Fibroblast of pulmonary artery (primary cell): ENCODE results near the gene DPEP2NB.

ENCODE experiments used
- DNase-seq: peaks from one replicate; pipeline ENCODE4 v3.0.0-alpha.2; 2010; ENCODE audit warnings: low read depth
- H3K4me3 ChIP-seq: replicated peaks from 2 replicates; pipeline ENCODE4 v1.5.1; 2011; ENCODE audit warnings: low read depth, mild to moderate bottlenecking, control low read depth, low read length, moderate library complexity
- TF ChIP-seq, protein P1 (sequence below): IDR thresholded peaks from 2 replicates; pipeline ENCODE4 v1.5.1; 2011; ENCODE audit warnings: mild to moderate bottlenecking, control low read depth, low read length, inconsistent platforms; ENCODE audit errors: missing control alignments

The DPEP2NB gene

DNA sequence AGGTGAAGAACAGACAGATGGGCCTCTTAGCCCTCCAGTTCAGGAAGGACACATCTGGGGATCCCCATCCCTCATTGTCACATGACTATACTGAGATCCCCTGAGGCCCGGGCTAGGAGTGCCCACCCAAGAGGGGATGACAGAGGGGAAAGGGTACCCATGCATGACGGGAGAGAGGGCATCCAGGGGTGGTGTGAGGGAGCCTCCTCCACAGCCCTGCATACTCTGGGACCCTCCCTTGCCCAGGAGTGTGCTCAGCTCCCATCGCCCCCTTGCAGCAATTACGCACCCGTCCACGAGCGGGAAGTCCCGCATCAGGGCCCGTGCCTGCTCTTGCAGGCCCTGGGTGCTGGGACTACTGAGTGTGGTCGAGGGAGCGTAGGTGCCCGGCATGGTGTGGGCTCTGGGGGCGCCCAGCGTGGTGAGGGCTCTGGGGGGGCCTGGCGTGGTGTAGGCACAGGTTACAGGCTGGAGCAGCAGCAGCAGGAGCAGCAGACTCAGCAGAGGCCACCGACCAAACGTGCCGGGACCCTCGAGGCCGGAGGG, 23.0 kb downstream of the DPEP2NB start:
- TF ChIP-seq, protein P1, sequence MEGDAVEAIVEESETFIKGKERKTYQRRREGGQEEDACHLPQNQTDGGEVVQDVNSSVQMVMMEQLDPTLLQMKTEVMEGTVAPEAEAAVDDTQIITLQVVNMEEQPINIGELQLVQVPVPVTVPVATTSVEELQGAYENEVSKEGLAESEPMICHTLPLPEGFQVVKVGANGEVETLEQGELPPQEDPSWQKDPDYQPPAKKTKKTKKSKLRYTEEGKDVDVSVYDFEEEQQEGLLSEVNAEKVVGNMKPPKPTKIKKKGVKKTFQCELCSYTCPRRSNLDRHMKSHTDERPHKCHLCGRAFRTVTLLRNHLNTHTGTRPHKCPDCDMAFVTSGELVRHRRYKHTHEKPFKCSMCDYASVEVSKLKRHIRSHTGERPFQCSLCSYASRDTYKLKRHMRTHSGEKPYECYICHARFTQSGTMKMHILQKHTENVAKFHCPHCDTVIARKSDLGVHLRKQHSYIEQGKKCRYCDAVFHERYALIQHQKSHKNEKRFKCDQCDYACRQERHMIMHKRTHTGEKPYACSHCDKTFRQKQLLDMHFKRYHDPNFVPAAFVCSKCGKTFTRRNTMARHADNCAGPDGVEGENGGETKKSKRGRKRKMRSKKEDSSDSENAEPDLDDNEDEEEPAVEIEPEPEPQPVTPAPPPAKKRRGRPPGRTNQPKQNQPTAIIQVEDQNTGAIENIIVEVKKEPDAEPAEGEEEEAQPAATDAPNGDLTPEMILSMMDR, result no peak
- no peak for DNase-seq
- no peak overlapping the region for H3K4me3 ChIP-seq

DNA sequence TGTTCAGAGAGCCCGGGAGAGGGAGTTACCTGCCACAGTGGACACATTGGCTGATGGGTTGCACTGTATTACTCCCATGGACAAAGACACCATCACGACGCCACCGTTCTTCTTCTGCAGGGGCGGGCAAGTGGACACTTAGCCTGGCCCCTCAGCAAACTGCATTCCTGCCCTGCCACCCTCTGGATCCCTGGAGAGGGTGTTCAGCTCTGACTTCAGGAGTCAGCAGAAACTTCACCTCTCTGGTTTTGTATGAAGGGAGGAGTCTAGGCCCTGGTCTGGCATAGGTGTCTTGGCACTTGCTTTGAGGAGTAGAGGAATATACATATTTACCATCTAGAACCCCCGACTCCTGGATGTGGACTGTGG, 25.7 kb downstream of the DPEP2NB start:
- no peak for DNase-seq
- H3K4me3 ChIP-seq, result no peak overlapping the region
- TF ChIP-seq, protein P1, result no peak

DNA sequence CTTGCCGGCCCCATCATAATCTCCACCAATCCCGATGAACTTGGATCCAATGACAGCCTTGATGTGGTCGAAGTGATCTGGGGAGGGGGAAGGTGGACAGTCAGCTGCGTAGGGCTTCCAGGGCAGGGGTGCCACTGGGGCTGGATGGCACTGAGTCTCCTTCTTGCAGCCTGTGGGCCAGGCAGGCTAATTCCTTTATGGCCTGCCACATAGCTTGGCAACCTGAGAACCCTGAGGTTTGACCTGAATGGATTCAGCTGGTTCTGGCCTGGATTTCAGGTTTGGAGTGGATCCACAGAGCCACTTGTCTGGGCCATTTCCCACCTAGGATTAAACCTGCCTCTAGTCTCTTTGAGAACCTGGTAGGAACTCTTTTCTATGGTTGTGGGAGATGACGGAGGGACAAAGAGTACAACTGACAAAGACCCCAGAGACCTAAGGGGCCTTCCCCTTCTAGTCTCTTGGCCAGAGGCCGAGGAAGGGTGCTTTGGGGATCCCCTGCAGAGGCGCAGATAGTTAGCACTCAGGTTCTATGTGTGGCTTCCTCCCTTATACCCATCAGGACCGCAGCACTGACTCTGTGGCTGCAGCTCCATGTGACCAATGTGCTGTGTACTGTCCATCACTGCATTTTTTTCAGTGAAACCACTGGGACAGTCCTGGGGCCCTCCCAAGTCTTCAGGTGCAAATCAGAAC, 26.2 kb downstream of the DPEP2NB start:
- no peak for DNase-seq
- H3K4me3 ChIP-seq, result no peak overlapping the region
- TF ChIP-seq, protein P1, result no peak

DNA sequence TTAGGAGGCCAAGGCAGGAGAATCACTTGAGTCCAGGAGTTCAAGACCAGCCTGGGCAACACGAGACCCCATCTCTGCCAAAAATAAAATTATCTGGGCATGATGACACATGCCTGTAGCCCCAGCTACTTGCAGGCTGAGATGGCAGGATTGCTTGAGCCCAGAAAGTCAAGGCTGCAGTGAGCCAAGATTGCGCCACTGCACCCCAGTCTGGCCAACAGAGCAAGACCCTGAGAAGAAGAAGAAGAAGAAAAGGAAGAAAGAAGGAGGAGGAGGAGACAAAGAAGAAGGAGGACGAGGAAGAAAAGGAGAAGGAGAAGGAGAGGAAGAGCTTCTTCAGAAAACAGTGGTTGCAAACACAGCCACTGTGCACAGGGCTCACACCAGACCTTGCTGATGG, 27.0 kb downstream of the DPEP2NB start:
- no peak overlapping the region for H3K4me3 ChIP-seq
- TF ChIP-seq, protein P1, result no peak
- no peak for DNase-seq

DNA sequence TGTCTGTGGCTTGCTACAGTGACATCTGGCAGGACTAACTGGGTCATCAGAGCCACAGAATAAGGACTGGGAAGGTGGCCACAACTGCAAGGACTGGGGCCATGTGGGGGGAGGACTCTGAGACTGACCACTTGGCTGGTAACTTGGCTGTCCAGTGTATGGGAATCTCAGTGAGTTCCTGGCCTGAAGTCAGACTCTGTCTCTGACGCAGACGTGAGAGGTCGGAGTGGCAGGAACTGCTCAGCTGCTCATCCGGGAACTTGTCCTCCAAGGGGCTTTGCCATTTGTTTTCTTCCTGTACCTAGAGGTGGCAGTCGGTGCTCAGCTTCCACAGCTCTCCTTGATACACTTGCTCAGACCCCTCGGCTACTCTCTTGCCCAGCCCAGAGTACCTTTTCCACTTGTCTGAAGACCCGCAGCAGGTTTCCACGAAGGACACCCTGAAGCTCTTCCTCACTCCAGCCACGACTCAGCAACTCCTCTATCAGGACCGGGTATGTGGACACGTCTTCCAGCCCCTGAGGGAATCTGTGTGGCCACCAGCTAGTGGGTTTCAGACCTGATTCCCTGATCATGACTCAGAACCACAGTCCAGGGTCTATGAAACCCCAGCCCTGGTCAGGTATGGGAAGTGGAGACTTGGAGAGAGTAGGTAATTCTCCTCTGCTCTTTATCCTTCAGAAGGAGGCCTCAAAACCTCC, 28.1 kb downstream of the DPEP2NB start:
- TF ChIP-seq, protein P1, result no peak
- no peak overlapping the region for H3K4me3 ChIP-seq
- DNase-seq, result no peak

DNA sequence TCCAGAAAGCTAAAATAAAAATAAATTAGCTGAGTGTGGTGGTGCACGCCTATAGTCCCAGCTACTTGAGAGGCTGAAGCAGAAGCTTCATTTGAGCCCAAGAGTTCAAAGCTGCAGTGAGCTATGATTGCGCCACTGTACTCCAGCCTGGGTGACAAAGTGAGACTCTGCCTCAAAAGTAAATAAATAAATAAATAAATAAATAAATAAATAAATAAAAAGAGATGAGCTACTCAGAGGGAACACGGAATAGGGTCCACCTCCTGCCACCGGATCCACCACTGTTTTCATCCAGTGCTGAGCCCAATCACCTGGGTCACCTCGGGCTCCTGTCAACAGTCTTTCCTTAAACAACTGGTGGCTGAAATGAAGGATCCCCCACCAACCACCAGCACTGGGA, 28.8 kb downstream of the DPEP2NB start:
- TF ChIP-seq, protein P1, result no peak
- no peak overlapping the region for H3K4me3 ChIP-seq
- no peak for DNase-seq
